DMS153 treated with DMSO at 0.1 percent for 48 hours (cell line): ENCODE measurements around the gene SLC38A1.

Experiments used
- DNase-seq: peaks from one replicate; lab custom pipeline; 2025; ENCODE audit not compliant: unreplicated experiment; lab: John Stamatoyannopoulos, UW

SLC38A1 gene

GRCh38 chr12:46234000-46234399 is 34.8 kb downstream of the SLC38A1 start:
- DNase-seq, result no peak

GRCh38 chr12:46233423-46233822 is 35.4 kb downstream of the SLC38A1 start:
- no peak for DNase-seq

GRCh38 chr12:46230983-46231382 is 37.9 kb downstream of the SLC38A1 start:
- no peak for DNase-seq

- DNase-seq, result no peak
Measured at GRCh38 chr12:46230306-46230705, 38.5 kb downstream of the SLC38A1 start.

GRCh38 chr12:46227616-46228015 is 41.2 kb downstream of the SLC38A1 start:
- DNase-seq, result no peak

GRCh38 chr12:46224386-46224785 is 44.5 kb downstream of the SLC38A1 start:
- DNase-seq, result no peak

GRCh38 chr12:46223047-46223446 is 45.8 kb downstream of the SLC38A1 start:
- DNase-seq, result no peak

- no peak for DNase-seq
Measured at GRCh38 chr12:46222636-46223035, 46.2 kb downstream of the SLC38A1 start.

- DNase-seq, result no peak
Measured at GRCh38 chr12:46221255-46222128, 47.4 kb downstream of the SLC38A1 start.

- DNase-seq, result no peak
Measured at GRCh38 chr12:46219877-46220655, 48.8 kb downstream of the SLC38A1 start.

GRCh38 chr12:46219132-46219876 is 49.5 kb downstream of the SLC38A1 start:
- DNase-seq, result no peak

- no peak for DNase-seq
Measured at GRCh38 chr12:46218322-46219095, 50.3 kb downstream of the SLC38A1 start.

- DNase-seq, result no peak
Measured at GRCh38 chr12:46217541-46218321, 51.1 kb downstream of the SLC38A1 start.

GRCh38 chr12:46214668-46215436 is 54.0 kb downstream of the SLC38A1 start:
- DNase-seq, result no peak

GRCh38 chr12:46212108-46212982 is 56.5 kb downstream of the SLC38A1 start:
- no peak for DNase-seq

GRCh38 chr12:46210873-46211439 is 57.9 kb downstream of the SLC38A1 start:
- no peak for DNase-seq

GRCh38 chr12:46209914-46210872 is 58.6 kb downstream of the SLC38A1 start:
- peak; percentile 95 for DNase-seq
